ENCODE data around the gene CRMP1.
"Not testable (repeated sequence)": the region's sequence is repeated elsewhere in the genome, so short reads cannot be mapped to it uniquely, and the experiment has no call there.

The CRMP1 gene

DNA sequence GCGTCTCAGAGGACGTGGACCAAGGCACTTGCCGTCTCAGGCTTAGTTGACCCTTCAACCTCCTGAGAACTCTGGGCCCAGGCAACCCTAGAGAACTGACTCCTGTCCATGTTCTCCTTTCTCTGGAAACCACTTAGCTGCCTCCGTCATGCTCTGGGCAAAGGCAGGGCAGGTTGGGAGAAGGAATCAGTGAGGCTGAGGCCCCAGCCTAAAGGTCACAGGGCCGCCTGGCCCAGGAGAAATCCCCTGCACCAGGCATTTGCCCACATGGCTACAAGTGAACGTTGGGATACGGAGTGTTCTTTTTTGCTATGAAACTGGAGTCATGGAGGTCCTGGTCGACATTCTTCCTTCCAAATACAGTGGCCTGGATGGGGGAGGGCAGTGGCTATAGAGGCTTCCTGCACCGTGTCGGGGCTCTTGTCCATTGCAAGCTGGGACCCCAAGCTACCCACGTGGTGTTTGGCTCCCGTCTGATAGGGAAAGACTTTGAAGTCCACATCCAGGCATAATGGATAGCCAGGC lies 76.0 kb downstream of the CRMP1 start:
- DNase-seq, result no peak

DNA sequence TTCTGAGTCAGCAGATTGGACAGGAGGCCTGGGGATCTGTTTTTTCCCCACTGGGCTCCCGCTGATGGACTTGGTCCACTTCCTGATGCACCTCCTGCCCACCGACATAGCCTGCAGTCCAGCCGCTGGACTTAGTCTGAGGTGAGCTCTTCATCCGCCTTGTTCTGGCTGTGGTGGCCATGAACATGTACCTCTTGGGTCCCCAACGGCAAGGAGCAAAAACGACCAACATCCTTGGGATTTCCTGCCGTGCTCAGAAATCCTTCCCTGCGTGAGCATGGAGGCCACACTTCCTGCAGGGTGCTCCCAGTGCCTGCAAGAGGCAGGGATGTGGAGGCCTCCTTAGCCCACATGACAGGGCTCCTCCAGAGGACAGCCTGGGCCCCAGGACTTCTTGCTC lies 76.8 kb downstream of the CRMP1 start:
- DNase-seq, result no peak

- no peak for DNase-seq
Measured at GRCh38 chr4:5815641-5816040, 77.2 kb downstream of the CRMP1 start.

GRCh38 chr4:5814421-5814820 lies 78.5 kb downstream of the CRMP1 start:
- DNase-seq, result no peak

DNA sequence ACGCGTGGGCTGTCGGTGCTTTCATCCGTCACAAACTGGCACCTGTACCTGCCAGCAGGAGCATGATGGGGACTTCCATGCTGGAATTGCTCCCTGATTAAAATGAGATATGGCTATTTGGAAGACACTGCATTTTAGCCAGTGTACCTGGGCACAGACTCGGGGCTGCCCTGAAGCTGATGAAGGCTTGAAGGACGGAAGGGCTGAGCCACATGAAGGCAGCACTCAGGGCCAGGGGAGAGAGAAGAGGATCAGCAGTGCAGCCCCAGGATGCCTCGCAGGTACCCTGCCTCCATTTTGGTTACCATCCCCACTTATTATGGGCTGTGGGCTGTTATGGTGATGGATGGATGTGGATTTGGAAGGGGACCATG lies 79.0 kb downstream of the CRMP1 start:
- DNase-seq, result no peak

GRCh38 chr4:5812506-5813229 lies 80.2 kb downstream of the CRMP1 start:
- peak; percentile 38 for DNase-seq

DNA sequence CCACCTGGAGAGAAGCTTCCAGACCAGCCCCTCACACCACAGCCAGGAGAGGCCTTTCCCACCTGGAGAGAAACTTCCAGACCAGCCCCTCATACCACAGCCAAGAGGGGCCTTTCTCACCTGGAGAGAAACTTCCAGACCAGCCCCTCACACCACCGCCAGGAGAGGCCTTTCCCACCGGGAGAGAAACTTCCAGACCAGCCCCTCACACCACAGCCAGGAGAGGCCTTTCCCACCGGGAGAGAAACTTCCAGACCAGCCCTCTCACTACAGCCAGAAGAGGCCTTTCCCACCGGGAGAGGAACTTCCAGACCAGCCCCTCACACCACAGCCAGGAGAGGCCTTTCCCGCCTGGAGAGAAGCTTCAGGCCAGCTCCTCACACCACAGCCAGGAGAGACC lies 80.8 kb downstream of the CRMP1 start:
- DNase-seq, result not testable (repeated sequence)

- DNase-seq, result no peak
Measured at GRCh38 chr4:5810770-5811430, 82.0 kb downstream of the CRMP1 start.

DNA sequence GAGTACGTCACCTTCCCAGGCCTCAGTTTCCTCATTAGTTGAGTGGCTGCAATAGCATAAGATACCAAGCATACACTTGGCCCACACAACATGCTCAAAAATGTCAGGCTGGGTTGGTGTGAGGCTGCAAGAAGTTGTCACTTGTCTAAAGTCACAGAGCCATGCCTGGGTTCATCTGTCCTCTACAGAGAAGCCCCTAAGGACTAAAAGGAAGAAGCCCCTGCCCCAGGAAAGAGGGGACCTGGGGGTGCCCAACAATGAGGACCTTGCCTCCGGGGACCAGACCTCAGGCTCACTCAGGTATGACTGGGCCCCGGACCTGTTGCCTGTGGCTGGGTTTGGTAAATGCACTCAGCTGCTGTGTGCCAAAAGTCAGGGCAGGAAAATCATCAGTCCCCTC lies 82.7 kb downstream of the CRMP1 start:
- no peak for DNase-seq

DNA sequence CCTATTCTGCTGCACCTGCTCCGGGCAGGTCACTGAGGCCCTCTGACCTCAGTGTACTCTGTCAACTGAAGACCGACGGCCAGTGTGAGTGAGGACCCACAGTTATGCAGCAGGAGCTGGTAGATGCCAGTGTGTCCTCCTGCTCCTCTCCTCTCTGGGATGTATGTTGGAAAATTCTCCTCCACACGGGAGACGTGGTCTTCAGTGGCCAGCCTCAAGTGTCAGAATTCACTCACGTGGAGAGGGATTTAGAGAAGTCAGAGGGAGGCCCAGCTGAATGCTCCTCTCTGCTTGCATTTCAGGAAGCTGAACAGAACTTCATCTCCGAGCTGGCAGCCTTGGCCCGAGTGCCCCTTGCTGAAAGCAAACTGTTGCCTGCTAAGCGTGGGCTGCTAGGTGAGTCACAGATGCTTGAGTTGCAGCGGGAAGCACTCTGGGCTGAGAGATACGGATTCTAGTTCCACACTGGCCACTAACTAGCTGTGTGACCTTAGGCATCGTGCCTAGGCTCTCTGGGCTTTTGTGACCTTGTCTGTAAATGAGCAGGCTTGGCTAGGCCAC lies 83.6 kb downstream of the CRMP1 start:
- no peak for DNase-seq

DNA sequence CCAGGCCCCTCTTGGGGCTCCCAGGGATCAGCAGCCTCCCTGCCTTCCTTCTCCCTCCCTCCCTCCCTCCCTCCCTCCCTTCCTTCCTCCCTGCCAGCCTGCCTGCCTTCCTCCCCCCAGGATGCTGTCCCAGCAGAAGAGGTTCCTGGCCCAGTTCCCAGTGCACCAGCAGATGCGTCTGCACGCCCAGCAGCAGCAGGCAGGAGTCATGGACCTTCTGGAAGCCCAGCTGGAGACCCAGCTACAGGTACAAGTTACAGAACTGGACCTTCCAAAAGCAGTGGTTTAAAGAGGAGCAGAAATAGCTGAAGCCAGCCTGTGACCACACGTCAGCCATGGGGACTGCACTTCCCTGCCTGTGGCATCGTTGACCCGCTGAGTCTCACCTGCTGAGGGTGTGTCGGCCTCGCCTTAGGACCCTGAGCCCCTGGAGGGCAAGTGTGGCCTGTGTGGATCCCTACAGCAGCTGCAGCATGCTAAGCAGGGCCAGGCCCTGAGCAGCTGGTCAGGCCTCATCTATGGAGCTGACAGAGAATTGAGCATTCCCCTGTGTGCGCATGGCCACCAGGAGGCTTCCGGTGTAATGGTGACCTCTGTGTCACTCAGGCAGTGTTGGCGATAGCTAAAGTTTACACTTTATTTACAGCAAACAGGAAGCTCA lies 84.7 kb downstream of the CRMP1 start:
- DNase-seq, result no peak

GRCh38 chr4:5805270-5805669 lies 87.6 kb downstream of the CRMP1 start:
- no peak for DNase-seq

DNA sequence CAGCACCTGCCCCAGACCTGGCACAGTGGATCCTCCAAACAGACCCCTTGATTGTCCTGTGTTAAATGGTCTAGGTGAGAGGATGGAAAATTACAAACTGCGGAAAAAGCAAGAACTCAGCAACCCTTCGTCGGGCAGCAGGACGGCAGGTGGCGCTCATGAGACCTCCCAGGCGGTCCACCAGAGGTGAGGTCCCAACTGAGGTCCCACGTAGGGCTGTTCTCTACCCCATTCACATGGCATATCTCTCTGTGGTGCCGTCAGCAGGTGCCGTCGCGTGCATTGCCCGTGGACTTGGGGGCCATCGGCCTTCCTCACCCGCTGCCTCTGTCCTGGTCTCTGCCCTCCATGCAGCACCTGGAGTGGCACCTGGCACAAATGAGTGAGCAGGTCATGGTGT lies 88.2 kb downstream of the CRMP1 start:
- DNase-seq, result no peak

DNA sequence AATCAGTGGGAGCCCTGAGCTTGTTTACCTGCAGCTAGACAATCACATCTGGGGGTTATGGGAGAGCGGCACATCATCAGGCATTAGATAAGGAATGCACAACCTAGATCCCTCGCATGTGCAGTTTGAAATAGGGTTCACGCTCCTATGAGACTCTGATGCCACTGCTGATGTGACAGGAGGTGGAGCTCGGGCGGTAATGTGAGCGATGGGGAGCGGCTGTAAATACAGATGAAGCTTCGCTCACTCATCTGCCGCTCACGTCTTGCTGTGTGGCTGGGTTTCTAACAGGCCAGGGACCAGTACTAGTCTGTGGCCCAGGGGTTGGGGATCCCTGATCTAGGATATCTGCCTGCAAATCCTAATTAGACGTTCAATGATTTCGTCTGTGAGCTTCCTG lies 90.3 kb downstream of the CRMP1 start:
- no peak for DNase-seq

DNA sequence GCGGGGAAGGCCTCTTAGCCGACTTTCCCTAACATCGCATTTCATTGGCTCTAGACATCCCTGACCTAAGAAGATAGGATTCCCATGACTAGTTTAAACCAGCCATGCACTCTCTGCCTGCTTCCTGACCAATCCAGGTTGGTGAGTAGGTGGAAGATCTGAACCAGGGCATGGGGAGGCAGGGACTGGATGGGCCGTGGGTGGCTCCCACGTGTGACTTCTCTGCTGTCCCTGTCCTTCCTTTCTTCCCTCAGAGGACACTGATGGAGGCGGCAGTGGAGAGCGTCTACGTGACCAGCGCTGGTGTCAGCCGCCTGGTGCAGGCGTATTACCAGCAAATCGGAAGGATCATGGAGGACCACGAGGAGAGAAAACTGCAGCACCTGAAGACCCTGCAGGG lies 91.2 kb downstream of the CRMP1 start:
- DNase-seq, result no peak

GRCh38 chr4:5800496-5800895 lies 92.4 kb downstream of the CRMP1 start:
- DNase-seq, result no peak

- no peak for DNase-seq
Measured at GRCh38 chr4:5799406-5799805, 93.5 kb downstream of the CRMP1 start.

DNA sequence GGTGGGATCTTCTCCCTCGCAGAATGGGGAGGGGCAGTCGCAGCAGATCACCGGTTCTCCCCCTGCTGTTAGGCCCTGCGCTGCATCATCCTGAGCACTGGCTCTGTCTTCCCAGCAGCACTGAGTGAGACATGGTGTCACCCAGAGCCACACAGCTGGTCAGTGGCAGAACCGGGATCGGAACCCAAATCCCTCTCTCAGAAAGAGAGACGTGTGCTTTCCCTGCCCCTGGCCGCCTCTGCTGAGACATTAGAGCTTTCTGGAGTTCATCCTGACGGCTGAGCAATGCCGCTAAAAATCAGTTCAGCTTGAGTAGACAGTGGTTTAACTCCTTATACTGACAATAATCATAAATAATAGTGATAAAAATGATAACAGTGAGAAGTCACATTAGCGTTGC lies 93.9 kb downstream of the CRMP1 start:
- DNase-seq, result no peak

GRCh38 chr4:5798462-5798861 lies 94.4 kb downstream of the CRMP1 start:
- no peak for DNase-seq

DNA sequence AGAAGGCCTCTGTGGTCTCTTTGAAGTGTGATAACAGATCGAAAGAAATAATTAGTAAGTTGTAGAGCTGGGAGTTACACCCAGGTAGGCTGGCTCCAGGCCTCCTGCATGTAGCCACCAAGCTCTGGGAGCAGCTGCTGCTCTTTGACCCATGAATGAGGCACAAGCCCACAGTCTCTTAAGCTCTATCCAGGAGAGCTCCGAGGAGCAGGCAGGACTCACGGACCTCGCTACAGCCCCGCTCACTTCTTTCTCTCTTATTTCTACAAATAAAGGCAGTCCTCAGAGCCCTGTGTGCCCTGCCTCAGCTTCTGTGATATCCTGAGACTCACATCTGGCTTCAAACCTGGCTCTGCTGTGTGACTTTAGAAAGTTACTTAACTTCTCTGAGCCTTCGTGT lies 95.0 kb downstream of the CRMP1 start:
- no peak for DNase-seq

GRCh38 chr4:5796976-5797375 lies 95.9 kb downstream of the CRMP1 start:
- DNase-seq, result no peak

DNA sequence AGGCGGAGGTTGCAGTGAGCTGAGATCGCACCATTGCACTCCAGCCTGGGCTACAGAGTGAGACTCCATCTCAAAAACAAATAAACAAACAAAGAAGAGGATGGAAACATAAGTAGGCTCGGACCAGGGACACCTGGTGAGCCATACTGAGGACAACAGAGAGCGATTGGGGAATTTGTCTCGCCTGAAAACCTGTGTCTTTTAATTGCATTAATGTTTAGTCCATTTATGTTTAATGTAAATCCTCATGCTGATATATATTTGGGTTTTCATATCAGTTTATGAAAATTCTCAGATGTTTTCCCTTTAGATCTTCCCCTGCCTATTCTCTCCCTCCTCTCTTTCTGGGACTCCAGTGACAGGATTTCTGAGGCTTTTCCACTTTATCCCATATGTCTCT lies 97.3 kb downstream of the CRMP1 start:
- no peak for DNase-seq

- DNase-seq, result no peak
Measured at GRCh38 chr4:5793514-5793913, 99.4 kb downstream of the CRMP1 start.

- no peak for DNase-seq
Measured at GRCh38 chr4:5791654-5792053, 101.2 kb downstream of the CRMP1 start.

Data from right forelimb (tissue), 1 donor.